GM21737 (cell line): ENCODE data around the gene LYZL1.
"Not testable (repeated sequence)": the region's sequence is repeated elsewhere in the genome, so short reads cannot be mapped to it uniquely, and the experiment has no call there.

Experiments
- ATAC-seq: cut with Tn5 transposase; IDR thresholded peaks from one replicate; pipeline ENCODE4 v1.9.1; 2021; ENCODE audit warnings: mild to moderate bottlenecking, moderate library complexity; ENCODE audit not compliant: unreplicated experiment

LYZL1 gene

GRCh38 chr10:29259498-29259897 lies 29.4 kb upstream of the LYZL1 start:
- no peak for ATAC-seq

GRCh38 chr10:29263506-29263905 lies 25.4 kb upstream of the LYZL1 start:
- no peak for ATAC-seq

GRCh38 chr10:29265210-29265768 lies 23.6 kb upstream of the LYZL1 start:
- no peak for ATAC-seq

GRCh38 chr10:29266641-29267040 lies 22.2 kb upstream of the LYZL1 start:
- ATAC-seq: no peak

GRCh38 chr10:29268011-29268410 lies 20.9 kb upstream of the LYZL1 start:
- ATAC-seq: no peak

GRCh38 chr10:29269486-29269885 lies 19.4 kb upstream of the LYZL1 start:
- no peak for ATAC-seq

GRCh38 chr10:29270883-29271282 lies 18.0 kb upstream of the LYZL1 start:
- no peak for ATAC-seq

GRCh38 chr10:29271877-29272276 lies 17.0 kb upstream of the LYZL1 start:
- ATAC-seq: no peak

- no peak for ATAC-seq
These were observed 15.4 kb upstream of the LYZL1 start for GRCh38 chr10:29273478-29273877.

GRCh38 chr10:29276251-29276850 lies 12.5 kb upstream of the LYZL1 start:
- ATAC-seq: no peak

GRCh38 chr10:29277296-29277695 lies 11.6 kb upstream of the LYZL1 start:
- no peak for ATAC-seq

GRCh38 chr10:29279779-29280487 lies 8.9 kb upstream of the LYZL1 start:
- no peak for ATAC-seq

- no peak for ATAC-seq
These were observed 8.4 kb upstream of the LYZL1 start for GRCh38 chr10:29280488-29280840.

GRCh38 chr10:29285624-29286051 lies 3.2 kb upstream of the LYZL1 start:
- ATAC-seq: no peak

- no peak for ATAC-seq
These were observed 1.2 kb upstream of the LYZL1 start for GRCh38 chr10:29287635-29288034.

- not testable (repeated sequence) for ATAC-seq
These were observed 2.7 kb downstream of the LYZL1 start for GRCh38 chr10:29291561-29291960.

- not testable (repeated sequence) for ATAC-seq
These were observed 3.5 kb downstream of the LYZL1 start for GRCh38 chr10:29292406-29292805.

- ATAC-seq: no peak
These were observed 6.9 kb downstream of the LYZL1 start for GRCh38 chr10:29295813-29296212.

GRCh38 chr10:29297678-29298077 lies 8.8 kb downstream of the LYZL1 start:
- no peak for ATAC-seq

GRCh38 chr10:29301359-29301910 lies 12.6 kb downstream of the LYZL1 start:
- ATAC-seq: no peak

- no peak for ATAC-seq
These were observed 13.6 kb downstream of the LYZL1 start for GRCh38 chr10:29302499-29302898.
